Progenitor cell of endocrine pancreas (in vitro differentiated cells): ENCODE results near the gene IL2RA. TPM values are rescaled to one million over a fixed set of nuclear protein-coding genes. Genes with fewer than 3 reads are reported as not detected.

Experiments used
- DNase-seq: peaks from one replicate; pipeline ENCODE4 v3.0.0; 2021; ENCODE audit warnings: low spot score; ENCODE audit not compliant: unreplicated experiment
- H3K27ac Mint-ChIP-seq: 2 replicates; pipeline ENCODE4 v1.8.0; 2021; ENCODE audit warnings: mild to moderate bottlenecking, moderate library complexity, mixed read lengths
- H3K27me3 Mint-ChIP-seq: 2 replicates; pipeline ENCODE4 v1.8.0; 2021; ENCODE audit warnings: mixed read lengths
- H3K36me3 Mint-ChIP-seq: 2 replicates; pipeline ENCODE4 v1.8.0; 2022; ENCODE audit warnings: mixed read lengths; ENCODE audit not compliant: insufficient read depth
- H3K4me1 Mint-ChIP-seq: 2 replicates; pipeline ENCODE4 v1.8.0; 2021; ENCODE audit warnings: low read depth, mixed read lengths
- H3K4me3 Mint-ChIP-seq: 2 replicates; pipeline ENCODE4 v1.8.0; 2021; ENCODE audit warnings: low read depth, mild to moderate bottlenecking, moderate library complexity, mixed read lengths
- H3K9me3 Mint-ChIP-seq: 2 replicates; pipeline ENCODE4 v1.8.0; 2021; ENCODE audit warnings: low read depth, mixed read lengths
- CTCF ChIP-seq: fragments of 200-600 bp; sonication (generic); IDR thresholded peaks from one replicate; pipeline ENCODE4 v1.5.0; 2021; ENCODE audit warnings: antibody characterized with exemption, mild to moderate bottlenecking; ENCODE audit not compliant: unreplicated experiment
- total RNA-seq: library from RNA; stranded (reverse); gene quantifications from 2 replicates; pipeline ENCODE4 v1.2.1, GENCODE V29; 2021

IL2RA gene
- total RNA-seq, 1 donor from 2014 or later, result not detected

DNA sequence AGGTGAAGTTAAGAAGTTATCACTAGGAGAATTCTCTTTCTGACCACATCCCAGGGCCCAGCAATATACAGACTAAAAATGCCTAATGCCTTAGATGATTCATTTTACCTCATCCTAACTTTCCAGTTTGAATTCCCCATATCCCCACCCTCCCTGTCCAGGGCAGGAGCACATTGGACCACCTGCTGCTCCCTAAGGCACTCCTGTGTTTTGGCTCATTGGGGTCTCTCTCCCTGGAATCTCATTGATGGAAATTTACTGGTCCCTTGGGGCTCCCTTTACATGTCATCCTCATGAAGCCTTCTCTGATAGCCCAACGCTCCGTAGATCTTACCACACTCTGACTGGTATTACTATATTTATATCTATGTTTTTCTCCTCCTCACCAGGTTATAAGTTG, 2.7 kb downstream of the IL2RA start:
- Mint-ChIP-seq H3K27ac (no peak overlapping the region), H3K36me3 (no peaks in the 10 kb centered on the region), H3K4me1 (no peaks in the 10 kb centered on the region), H3K4me3 (no peak overlapping the region), H3K9me3 (no peaks in the 10 kb centered on the region), H3K27me3 (peaks cover 17% of the 10 kb centered on the region)
- no peak for DNase-seq
- no peak for TF ChIP-seq CTCF

GRCh38 chr10:6058682-6059475, 3.3 kb downstream of the IL2RA start:
- Mint-ChIP-seq H3K4me1 (no peaks in the 10 kb centered on the region), H3K4me3 (no peak overlapping the region), H3K27me3 (peaks cover 17% of the 10 kb centered on the region), H3K27ac (no peak overlapping the region), H3K36me3 (no peaks in the 10 kb centered on the region), H3K9me3 (no peaks in the 10 kb centered on the region)
- no peak for DNase-seq
- TF ChIP-seq CTCF, result no peak

DNA sequence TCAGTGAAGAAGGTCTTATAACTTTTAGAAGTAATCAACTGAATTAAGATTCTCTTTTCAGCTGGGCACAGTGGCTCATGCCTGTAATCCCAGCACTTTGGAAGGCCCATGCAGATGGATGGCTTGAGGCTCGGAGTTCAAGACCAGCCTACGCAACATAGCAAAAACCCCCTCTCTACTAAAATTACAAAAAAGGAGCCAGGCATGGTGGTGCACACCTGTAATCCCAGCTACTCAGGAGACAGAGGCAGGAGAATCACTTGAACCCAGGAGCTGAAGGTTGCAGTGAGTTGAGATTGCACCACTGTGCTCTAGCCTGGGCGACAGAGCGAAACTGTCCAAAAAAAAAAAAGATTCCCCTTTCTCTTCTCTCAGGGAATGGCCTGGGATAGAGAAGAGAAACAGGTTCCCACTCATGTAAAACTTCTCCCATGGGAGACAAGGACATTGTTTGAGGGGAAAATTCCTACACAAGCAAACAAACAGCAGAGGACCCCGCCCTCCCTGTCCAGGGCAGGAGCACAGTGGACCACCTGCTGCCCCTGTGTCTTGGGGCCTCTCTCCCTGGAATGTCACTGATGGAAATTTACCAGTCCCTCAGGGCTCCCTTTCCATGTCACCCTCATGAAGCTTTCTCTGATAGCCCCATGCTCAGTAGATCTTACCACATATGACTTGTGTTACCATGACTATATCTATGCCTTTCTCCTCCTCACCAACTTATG, 5.6 kb downstream of the IL2RA start:
- no peak overlapping the region for H3K27ac Mint-ChIP-seq
- no peak for DNase-seq
- no peaks in the 10 kb centered on the region for H3K4me1 Mint-ChIP-seq
- peaks cover 25% of the 10 kb centered on the region for H3K27me3 Mint-ChIP-seq
- no peaks in the 10 kb centered on the region for H3K9me3 Mint-ChIP-seq
- no peaks in the 10 kb centered on the region for H3K36me3 Mint-ChIP-seq
- no peak overlapping the region for H3K4me3 Mint-ChIP-seq
- TF ChIP-seq CTCF, result no peak

- no peaks in the 10 kb centered on the region for H3K36me3 Mint-ChIP-seq
- no peaks in the 10 kb centered on the region for H3K4me1 Mint-ChIP-seq
Measured at GRCh38 chr10:6055929-6056328, 6.2 kb downstream of the IL2RA start.

More at GRCh38 chr10:6055929-6056328, 6.2 kb downstream of the IL2RA start:
- Mint-ChIP-seq H3K4me3 (no peak overlapping the region), H3K27ac (no peak overlapping the region), H3K27me3 (peaks cover 28% of the 10 kb centered on the region), H3K9me3 (no peaks in the 10 kb centered on the region)
- no peak for TF ChIP-seq CTCF
- DNase-seq, result no peak
